Stimulated activated CD4-positive, alpha-beta T cell treated with anti-CD3 and anti-CD28 coated beads, TNF-alpha, amount 100 ng/mL, for 24 hours (primary cell): ENCODE data around the gene CD226.
"Not testable (repeated sequence)": the region's sequence is repeated elsewhere in the genome, so short reads cannot be mapped to it uniquely, and the experiment has no call there.

Source experiments
- DNase-seq, 3 experiments: peaks; one replicate each; pipeline ENCODE4 v3.0.0-alpha.2; 2020; ENCODE audit warnings: low read depth in 3 of 3

The CD226 gene

GRCh38 chr18:69908838-69909237 lies 38.8 kb downstream of the CD226 start:
- no peak for DNase-seq

GRCh38 chr18:69906765-69907164 lies 40.9 kb downstream of the CD226 start:
- DNase-seq, result no peak

- no peak for DNase-seq
Measured at GRCh38 chr18:69900941-69901340, 46.7 kb downstream of the CD226 start.

GRCh38 chr18:69899154-69899923 lies 48.3 kb downstream of the CD226 start:
- DNase-seq, result not testable (repeated sequence)

- no peak for DNase-seq
Measured at GRCh38 chr18:69898241-69898861, 49.3 kb downstream of the CD226 start.

GRCh38 chr18:69897397-69898108 lies 50.1 kb downstream of the CD226 start:
- DNase-seq, result no peak

GRCh38 chr18:69895066-69896047 lies 52.3 kb downstream of the CD226 start:
- no peak for DNase-seq

- DNase-seq, result no peak
Measured at GRCh38 chr18:69894467-69894866, 53.2 kb downstream of the CD226 start.

- DNase-seq, result no peak
Measured at GRCh38 chr18:69890558-69890957, 57.1 kb downstream of the CD226 start.

- peak in 1 of 3 experiments; percentile 21 for DNase-seq
Measured at GRCh38 chr18:69889009-69889408, 58.7 kb downstream of the CD226 start.

- DNase-seq, result no peak
Measured at GRCh38 chr18:69887256-69887655, 60.4 kb downstream of the CD226 start.

GRCh38 chr18:69885841-69886531 lies 61.7 kb downstream of the CD226 start:
- peak in 1 of 3 experiments; percentile 41 for DNase-seq

GRCh38 chr18:69885355-69885754 lies 62.3 kb downstream of the CD226 start:
- no peak for DNase-seq

GRCh38 chr18:69883781-69884180 lies 63.9 kb downstream of the CD226 start:
- DNase-seq, result no peak

GRCh38 chr18:69882965-69883668 lies 64.6 kb downstream of the CD226 start:
- no peak for DNase-seq

GRCh38 chr18:69880083-69880482 lies 67.6 kb downstream of the CD226 start:
- no peak for DNase-seq

GRCh38 chr18:69879051-69879450 lies 68.6 kb downstream of the CD226 start:
- DNase-seq, result not testable (repeated sequence)

GRCh38 chr18:69878213-69878933 lies 69.3 kb downstream of the CD226 start:
- DNase-seq, result no peak

GRCh38 chr18:69876490-69876889 lies 71.2 kb downstream of the CD226 start:
- no peak for DNase-seq

GRCh38 chr18:69874058-69874457 lies 73.6 kb downstream of the CD226 start:
- DNase-seq, result no peak
